ENCODE results near the gene TMEM171.
A peak's percentile ranks its signal among the peaks of the same experiment; 100 is the strongest.

TMEM171 gene

DNA sequence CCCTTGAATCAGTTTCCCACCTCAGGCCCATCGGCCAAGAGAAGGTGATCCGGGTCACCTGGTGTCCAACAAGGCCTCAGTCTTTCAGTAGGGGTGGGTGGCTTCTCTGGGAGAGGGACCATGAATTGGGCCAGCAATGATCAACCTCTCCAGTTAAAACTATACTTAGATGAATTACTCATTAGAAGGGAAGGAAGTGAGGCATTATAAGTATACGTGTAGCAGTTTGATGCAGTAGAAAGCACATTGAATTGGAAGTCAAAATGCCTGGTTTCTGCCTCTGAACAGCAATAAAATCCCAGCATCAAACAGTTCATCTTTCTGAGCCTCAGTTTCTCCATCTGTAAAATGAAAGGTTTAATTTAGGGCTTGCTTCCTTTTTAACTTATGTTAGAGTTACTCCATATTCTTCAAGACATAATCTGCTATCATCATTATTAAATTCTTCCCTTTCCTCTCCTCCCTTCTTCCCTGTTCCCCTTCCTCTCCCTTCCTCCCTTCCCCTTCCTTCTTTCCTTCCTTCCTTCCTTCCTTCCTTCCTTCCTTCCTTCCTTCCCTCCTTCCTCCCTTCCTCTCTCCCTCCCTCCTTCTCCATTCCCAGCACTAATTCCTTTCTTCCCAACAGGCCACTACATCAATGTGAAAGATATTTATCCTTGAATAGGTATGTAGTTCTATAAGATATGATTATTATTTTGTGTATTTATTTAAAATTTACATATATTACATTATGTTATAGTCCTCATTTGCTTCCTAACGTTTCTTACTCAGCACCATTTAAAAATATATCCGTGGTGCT lies 34.0 kb downstream of the TMEM171 start:
- TF ChIP-seq, protein P1, sequence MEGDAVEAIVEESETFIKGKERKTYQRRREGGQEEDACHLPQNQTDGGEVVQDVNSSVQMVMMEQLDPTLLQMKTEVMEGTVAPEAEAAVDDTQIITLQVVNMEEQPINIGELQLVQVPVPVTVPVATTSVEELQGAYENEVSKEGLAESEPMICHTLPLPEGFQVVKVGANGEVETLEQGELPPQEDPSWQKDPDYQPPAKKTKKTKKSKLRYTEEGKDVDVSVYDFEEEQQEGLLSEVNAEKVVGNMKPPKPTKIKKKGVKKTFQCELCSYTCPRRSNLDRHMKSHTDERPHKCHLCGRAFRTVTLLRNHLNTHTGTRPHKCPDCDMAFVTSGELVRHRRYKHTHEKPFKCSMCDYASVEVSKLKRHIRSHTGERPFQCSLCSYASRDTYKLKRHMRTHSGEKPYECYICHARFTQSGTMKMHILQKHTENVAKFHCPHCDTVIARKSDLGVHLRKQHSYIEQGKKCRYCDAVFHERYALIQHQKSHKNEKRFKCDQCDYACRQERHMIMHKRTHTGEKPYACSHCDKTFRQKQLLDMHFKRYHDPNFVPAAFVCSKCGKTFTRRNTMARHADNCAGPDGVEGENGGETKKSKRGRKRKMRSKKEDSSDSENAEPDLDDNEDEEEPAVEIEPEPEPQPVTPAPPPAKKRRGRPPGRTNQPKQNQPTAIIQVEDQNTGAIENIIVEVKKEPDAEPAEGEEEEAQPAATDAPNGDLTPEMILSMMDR (IDR thresholded peaks at IDR 0.05; ENCODE audit: low read depth, low read length) = no peak
- H3K4me3 ChIP-seq (replicated peaks in 1 of 2; ENCODE audit: low read depth in 2 of 2, low read length in 2 of 2) = no peak overlapping the region
- no peak for DNase-seq (ENCODE audit: low read depth in 2 of 2)

DNA sequence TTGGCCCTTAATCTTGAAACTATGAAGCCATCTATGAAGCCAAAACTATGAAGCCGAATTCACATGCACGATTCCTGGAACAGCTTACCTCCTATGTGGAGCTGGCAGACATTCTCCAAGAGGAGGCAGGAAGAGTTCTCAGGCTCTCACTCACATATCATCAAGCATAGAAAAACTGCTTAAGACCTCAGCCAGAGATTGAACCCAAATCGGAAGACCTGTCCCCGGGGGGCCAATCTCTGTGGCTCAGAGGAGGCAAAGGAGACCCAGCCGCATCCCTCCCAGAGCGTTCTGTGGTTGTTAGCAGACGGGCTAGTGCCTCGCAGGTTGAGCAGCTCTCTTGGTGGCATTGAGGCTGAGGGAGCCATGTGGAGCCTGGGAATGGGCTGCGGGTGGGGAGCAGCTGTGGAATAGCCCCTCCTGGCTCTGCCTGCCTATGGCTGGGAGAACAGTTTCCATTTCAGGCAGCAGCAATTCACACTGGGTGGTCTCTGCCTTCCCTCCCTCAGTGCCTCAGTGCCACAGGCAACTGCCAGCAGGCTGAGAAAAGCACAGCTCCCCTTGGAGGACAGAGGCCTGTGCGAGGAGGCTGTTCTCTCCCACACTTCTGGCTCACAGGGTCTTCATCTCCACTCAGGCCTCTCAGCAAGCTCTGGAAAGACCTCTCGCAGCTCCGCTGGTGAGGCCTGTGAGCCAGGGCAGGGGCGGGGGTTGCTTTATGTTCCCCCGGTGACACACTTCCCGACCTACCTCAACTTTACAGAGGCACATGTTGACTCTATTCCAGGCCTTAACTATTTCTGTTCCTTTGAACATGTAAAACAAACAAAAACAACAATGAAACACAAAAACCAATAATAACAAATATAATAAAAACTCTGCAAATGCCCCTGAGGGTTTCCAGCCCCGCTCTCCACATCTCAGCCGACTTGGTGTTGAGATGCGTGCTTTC lies 35.2 kb downstream of the TMEM171 start:
- no peak for DNase-seq (ENCODE audit: low read depth in 2 of 2)
- H3K4me3 ChIP-seq (replicated peaks in 1 of 2; ENCODE audit: low read depth in 2 of 2, low read length in 2 of 2) = no peak overlapping the region
- TF ChIP-seq, protein P1 (IDR thresholded peaks at IDR 0.05; ENCODE audit: low read depth, low read length) = no peak

DNA sequence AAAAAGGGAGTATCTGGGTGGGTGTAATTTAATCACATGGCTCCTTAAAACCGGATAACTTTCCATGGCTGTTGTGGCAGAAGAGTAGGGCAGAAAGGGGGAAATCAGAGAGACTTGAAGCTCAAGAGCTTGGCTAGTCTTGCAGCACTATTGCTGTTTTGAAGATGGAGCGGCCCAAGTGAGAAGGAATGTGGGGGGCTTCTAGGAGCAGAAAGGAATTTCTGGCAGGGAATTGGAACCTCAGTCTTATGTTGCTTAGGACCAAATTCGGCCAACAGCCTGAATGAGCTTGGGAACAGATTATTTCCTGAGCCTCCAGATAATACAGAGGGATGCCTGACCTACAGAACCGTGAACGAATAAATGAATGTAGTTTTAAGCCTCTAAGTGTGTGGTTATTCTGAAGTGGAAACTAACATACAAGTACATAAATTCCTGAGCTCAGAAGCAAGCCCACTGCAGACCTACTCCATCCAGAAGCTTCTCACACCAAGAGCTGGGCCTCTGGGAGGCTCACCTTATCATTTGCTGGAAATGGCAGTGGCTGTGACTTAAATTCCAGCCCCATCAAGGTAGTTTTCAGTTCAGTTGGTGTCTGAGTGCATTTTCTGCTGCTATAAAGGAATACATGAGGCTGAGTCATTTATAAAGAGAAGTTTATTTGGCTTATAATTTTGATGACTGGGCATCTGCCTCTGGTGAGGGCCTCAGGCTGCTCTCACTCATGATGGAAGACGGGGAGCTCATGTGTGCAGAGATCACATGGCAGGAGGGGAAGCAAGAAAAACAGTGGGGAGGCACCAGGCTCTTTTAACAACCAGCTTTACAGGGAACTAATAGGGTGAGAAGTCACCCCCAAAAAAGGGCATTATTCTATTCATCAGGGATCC lies 37.3 kb downstream of the TMEM171 start:
- no peak for DNase-seq (ENCODE audit: low read depth in 2 of 2)
- TF ChIP-seq, protein P1 (IDR thresholded peaks at IDR 0.05; ENCODE audit: low read depth, low read length) = no peak
- H3K4me3 ChIP-seq (replicated peaks in 1 of 2; ENCODE audit: low read depth in 2 of 2, low read length in 2 of 2) = no peak overlapping the region

DNA sequence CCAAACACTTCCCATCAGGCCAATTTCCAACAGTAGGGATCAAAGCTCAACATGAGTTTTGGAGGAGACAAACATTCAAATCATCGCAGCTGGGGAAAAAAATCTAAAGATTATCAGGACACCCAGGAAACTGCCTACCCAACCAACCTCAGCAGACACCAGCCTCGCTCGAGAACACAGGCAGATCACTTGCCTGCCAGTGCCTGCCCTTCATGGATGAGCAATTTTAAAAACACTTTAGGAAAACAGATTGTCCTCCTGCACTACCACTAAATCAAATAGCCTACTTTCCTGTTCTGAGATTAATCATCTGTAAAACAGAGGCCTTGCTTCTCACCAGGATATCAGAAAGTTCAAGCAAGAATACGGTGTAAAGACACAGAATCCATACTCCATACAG lies 37.9 kb downstream of the TMEM171 start:
- DNase-seq (ENCODE audit: low read depth in 2 of 2) = no peak
- TF ChIP-seq, protein P1 (IDR thresholded peaks at IDR 0.05; ENCODE audit: low read depth, low read length) = no peak
- H3K4me3 ChIP-seq (replicated peaks in 1 of 2; ENCODE audit: low read depth in 2 of 2, low read length in 2 of 2) = no peak overlapping the region

DNA sequence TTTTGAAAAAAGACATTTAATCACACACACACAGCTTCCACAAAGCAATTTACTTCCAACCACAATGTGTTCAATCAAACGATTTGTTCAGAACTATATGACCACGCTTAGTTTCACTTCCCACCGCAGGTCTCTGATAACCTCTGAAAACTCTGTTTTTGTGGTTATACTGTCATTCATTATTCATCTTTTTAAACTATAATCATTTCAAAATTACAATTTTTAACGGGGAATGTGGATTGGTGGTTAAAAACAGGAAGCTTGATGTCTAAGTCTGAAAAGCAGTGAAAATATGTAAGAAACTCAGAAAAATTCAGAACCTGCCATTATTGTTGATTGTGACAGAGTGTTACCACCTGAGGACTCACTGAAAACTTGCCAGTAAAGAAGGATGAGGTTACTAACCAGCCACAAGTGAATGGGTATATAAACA lies 39.9 kb downstream of the TMEM171 start:
- H3K4me3 ChIP-seq (replicated peaks in 1 of 2; ENCODE audit: low read depth in 2 of 2, low read length in 2 of 2) = no peak overlapping the region
- peak in 1 of 2 donors; percentile 13 for DNase-seq (ENCODE audit: low read depth in 2 of 2)
- TF ChIP-seq, protein P1 (IDR thresholded peaks at IDR 0.05; ENCODE audit: low read depth, low read length) = no peak

DNA sequence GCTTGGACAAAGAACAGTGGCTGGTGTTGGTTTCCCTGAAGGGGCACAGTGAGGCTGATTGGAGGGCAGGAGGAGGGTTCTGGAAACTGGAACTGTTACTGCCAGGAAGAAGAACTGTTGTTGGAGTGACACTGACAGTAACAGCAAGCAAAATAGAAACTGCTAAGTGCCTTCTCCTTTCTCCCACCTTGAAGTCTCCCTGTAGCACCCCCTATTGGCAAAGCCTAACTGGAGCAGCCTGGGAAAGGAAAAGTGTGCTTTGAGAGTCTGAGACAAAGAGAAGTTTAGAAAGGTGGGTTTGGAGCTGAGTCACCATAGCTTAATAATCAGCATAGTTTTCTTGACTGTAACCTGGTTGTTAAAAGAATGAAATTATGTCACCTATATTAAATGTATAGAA lies 50.1 kb downstream of the TMEM171 start:
- peak; percentile 59 to 67 for DNase-seq (ENCODE audit: low read depth in 2 of 2)
- TF ChIP-seq, protein P1 (IDR thresholded peaks at IDR 0.05; ENCODE audit: low read depth, low read length) = peak; percentile 89
- no peak overlapping the region for H3K4me3 ChIP-seq (replicated peaks in 1 of 2; ENCODE audit: low read depth in 2 of 2, low read length in 2 of 2)
